ENCODE data around the gene TRAF3IP1. TPM values are rescaled to one million over a fixed set of nuclear protein-coding genes. Genes with fewer than 3 reads are reported as not detected.
A peak's percentile ranks its signal among the peaks of the same experiment; 100 is the strongest.
"Not testable (repeated sequence)": the region's sequence is repeated elsewhere in the genome, so short reads cannot be mapped to it uniquely, and the experiment has no call there.

TRAF3IP1 gene
- total RNA-seq, 1 donor from 2014 or later = 21.7 TPM

DNA sequence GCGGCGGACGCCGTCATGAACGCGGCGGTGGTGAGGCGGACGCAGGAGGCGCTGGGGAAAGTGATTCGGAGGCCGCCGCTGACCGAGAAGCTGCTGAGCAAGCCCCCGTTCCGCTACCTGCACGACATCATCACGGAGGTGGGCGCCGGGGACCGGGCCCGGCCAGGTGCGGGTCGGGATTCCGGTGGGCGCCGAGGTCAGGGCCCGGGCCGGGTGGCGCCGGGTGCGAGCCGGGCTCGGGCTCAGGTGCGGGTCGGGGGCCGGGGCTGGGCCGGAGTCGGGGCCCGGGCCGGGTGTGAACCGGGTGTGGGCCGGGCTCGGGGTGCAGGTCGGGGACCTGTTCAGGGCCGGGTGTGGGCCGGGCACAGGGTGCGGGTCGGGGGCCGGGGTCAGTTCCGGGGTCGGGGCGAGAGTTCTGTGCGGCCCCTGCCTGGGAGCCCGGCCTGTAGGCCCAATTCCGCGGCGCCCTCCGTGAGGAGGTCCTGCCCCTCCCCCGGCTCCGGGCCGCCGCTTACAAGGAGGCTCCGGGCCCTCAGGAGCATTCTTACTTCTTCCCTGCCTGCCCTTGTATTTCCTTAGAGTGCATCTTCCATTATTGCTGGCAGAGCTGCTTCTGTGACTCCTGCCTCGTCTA lies 447 bp downstream of the TRAF3IP1 start:
- no peak for DNase-seq
- intact Hi-C loops (cut with DNase I) = no loop called here
- TF ChIP-seq, protein P1, sequence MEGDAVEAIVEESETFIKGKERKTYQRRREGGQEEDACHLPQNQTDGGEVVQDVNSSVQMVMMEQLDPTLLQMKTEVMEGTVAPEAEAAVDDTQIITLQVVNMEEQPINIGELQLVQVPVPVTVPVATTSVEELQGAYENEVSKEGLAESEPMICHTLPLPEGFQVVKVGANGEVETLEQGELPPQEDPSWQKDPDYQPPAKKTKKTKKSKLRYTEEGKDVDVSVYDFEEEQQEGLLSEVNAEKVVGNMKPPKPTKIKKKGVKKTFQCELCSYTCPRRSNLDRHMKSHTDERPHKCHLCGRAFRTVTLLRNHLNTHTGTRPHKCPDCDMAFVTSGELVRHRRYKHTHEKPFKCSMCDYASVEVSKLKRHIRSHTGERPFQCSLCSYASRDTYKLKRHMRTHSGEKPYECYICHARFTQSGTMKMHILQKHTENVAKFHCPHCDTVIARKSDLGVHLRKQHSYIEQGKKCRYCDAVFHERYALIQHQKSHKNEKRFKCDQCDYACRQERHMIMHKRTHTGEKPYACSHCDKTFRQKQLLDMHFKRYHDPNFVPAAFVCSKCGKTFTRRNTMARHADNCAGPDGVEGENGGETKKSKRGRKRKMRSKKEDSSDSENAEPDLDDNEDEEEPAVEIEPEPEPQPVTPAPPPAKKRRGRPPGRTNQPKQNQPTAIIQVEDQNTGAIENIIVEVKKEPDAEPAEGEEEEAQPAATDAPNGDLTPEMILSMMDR (IDR thresholded peaks at IDR 0.05) = no peak
- Histone ChIP-seq H3K9me3 (no peaks in the 10 kb centered on the region), H3K4me1 (peaks cover 20% of the 10 kb centered on the region), H3K27ac (peak overlapping the region; percentile 56), H3K36me3 (peaks cover 2% of the 10 kb centered on the region), H3K4me3 (peak overlapping the region; percentile 78), H3K27me3 (ENCODE audit: low read depth) (no peaks in the 10 kb centered on the region)
- ATAC-seq = peak; percentile 10 to 20

DNA sequence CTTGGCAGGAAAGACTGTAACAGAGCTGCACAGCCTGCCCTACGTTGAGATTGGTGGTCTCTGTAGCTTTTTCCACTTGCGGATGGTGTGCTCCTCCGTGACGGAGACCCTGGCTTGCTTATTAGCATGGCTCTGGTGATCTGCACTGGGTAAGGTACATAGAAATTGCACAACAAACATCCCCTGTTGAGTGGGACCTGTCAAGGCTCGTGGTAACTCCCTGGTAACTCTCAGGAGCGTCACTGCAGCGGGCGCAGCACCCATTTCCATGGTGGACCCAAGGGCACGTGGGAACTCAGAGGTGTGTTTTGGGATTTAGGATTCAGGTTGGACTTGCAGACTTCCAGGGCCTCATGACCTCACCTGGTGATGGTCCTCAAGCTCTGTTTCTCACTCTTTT lies 1.1 kb downstream of the TRAF3IP1 start:
- peaks cover 8% of the 10 kb centered on the region for H3K36me3 ChIP-seq
- no peaks in the 10 kb centered on the region for H3K27me3 ChIP-seq (ENCODE audit: low read depth)
- H3K4me1 ChIP-seq = peaks cover 20% of the 10 kb centered on the region
- TF ChIP-seq, protein P1 (IDR thresholded peaks at IDR 0.05) = no peak
- no peak for DNase-seq
- no peak overlapping the region for H3K27ac ChIP-seq
- ATAC-seq = no peak
- H3K9me3 ChIP-seq = no peaks in the 10 kb centered on the region
- peak overlapping the region; percentile 78 for H3K4me3 ChIP-seq
- intact Hi-C loops (cut with DNase I) = no loop called here

DNA sequence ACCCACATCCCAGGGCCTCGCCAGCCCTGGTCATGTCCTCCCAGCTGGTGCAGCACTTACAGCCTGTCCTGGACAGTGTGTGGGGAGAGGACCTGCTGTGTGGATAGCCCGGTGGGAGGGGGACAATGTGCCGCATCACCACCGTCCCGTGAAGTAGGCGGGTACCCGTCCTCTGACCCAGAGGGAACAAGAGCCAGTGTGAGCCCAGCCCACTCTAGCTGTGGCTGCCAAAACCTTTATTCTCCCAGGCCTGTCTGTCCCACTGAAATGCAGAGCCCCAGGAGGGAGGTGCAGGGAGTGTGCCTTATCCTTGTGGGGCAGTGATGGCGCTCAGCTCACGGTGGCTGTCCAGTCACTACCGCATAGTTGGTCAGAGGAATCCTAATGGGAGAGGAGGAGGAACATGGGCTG lies 1.7 kb downstream of the TRAF3IP1 start:
- H3K27ac ChIP-seq = no peak overlapping the region
- intact Hi-C loops (cut with DNase I) = no loop called here
- TF ChIP-seq, protein P1 (IDR thresholded peaks at IDR 0.05) = no peak
- DNase-seq = no peak
- no peaks in the 10 kb centered on the region for H3K9me3 ChIP-seq
- no peaks in the 10 kb centered on the region for H3K27me3 ChIP-seq (ENCODE audit: low read depth)
- H3K4me3 ChIP-seq = no peak overlapping the region
- H3K4me1 ChIP-seq = peaks cover 20% of the 10 kb centered on the region
- no peak for ATAC-seq
- H3K36me3 ChIP-seq = peaks cover 8% of the 10 kb centered on the region

DNA sequence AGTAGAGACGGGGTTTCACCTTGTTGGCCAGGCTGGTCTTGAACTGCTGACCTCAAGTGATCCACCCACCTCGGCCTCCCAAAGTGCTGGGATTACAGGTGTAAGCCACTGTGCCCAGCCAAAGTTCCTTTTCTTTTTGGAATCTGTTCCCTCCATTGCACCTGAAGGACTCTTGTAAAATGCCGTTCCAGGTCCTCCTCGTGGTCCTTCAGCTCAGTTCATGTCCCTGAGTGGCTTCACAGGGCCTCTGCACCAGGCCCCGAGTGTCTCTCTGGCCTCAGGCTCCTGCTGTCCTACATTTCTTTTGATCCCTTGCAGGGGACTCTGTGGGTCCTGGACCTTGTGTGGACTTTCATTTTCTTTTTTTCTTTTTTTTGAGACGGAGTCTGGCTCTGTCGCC lies 3.9 kb downstream of the TRAF3IP1 start:
- DNase-seq; H3K27ac ChIP-seq; H3K4me3 ChIP-seq; H3K9me3 ChIP-seq; ATAC-seq; intact Hi-C loops (cut with DNase I); H3K27me3 ChIP-seq (ENCODE audit: low read depth): not testable (repeated sequence)
- peaks cover 20% of the 10 kb centered on the region for H3K4me1 ChIP-seq
- H3K36me3 ChIP-seq = peaks cover 24% of the 10 kb centered on the region

DNA sequence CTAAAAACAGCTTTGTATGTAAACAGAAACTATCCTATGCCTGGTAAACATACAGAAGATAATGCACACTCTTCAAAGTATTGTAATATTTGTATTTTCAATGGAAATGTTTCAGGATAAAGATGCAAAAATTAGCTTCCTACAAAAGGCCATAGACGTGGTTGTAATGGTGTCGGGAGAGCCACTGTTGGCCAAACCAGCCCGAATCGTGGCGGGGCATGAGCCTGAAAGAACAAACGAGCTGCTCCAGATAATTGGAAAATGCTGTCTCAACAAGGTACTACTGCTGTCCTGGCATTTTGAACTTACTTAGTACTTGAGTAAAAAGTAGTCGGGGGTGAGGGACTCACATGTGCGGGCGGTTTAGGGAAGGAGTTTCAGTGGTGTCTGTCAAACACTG lies 5.4 kb downstream of the TRAF3IP1 start:
- Histone ChIP-seq H3K36me3 (peaks cover 39% of the 10 kb centered on the region), H3K4me3 (no peak overlapping the region), H3K27me3 (ENCODE audit: low read depth) (no peaks in the 10 kb centered on the region), H3K27ac (no peak overlapping the region), H3K9me3 (no peaks in the 10 kb centered on the region), H3K4me1 (peaks cover 12% of the 10 kb centered on the region)
- intact Hi-C loops (cut with DNase I) = no loop called here
- TF ChIP-seq, protein P1 (IDR thresholded peaks at IDR 0.05) = no peak
- ATAC-seq (no peak), DNase-seq (no peak)

DNA sequence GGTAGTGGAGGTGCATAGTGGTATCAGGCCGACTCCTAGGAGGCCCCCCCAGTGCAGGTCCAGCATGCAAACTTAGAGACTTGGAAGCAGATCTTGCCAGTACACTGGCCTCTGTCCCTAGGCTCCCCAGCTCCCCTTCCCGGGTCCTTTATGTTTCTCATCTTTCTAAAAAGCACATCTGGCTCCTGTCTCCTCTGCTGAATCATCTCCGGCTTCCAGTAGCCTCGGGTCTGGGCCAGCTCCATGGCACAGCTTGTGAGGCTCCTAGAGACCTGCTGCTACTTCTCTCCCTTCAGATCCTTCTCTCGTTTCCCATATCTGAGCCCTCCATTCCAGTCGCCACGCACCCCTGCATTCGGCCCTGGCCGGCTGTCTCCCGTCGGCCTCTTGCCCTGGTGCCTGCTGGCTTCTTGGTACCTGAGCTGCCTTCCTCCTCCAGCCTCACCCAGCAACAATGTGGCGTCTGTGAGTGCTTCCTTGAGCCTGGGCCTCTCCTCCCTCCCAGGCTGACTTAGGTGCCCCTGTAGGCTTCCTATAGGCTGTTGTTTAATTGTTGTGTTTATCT lies 6.6 kb downstream of the TRAF3IP1 start:
- Histone ChIP-seq H3K36me3 (peaks cover 42% of the 10 kb centered on the region), H3K27ac (no peak overlapping the region), H3K9me3 (no peaks in the 10 kb centered on the region), H3K27me3 (ENCODE audit: low read depth) (no peaks in the 10 kb centered on the region), H3K4me3 (no peak overlapping the region), H3K4me1 (peaks cover 1% of the 10 kb centered on the region)
- no peak for DNase-seq
- intact Hi-C loops (cut with DNase I) = no loop called here
- ATAC-seq = no peak
- TF ChIP-seq, protein P1 (IDR thresholded peaks at IDR 0.05) = no peak
